Caco-2 (cell line): Measurements from ENCODE around the gene PCED1B. TPM values are rescaled to one million over a fixed set of nuclear protein-coding genes. Genes with fewer than 3 reads are reported as not detected.
A peak's percentile ranks its signal among the peaks of the same experiment; 100 is the strongest.

Experiments
- BruUV-seq: library from RNA; stranded (reverse); fragments of 400-500 nt; replicated peaks from 2 replicates; lab custom pipeline; 2021; lab: Mats Ljungman, UMichigan
- CTCF ChIA-PET: fragments of 300-600 bp; sonication (Branson Sonifier 250); formaldehyde crosslinking; loops from one replicate; lab custom pipeline; 2022; ENCODE audit warnings: antibody characterized with exemption; lab: Charles Lee
- POLR2A ChIA-PET: fragments of 300-600 bp; sonication (Branson Sonifier 250); formaldehyde crosslinking; loops from one replicate; lab custom pipeline; 2022; ENCODE audit warnings: antibody characterized with exemption; lab: Charles Lee
- DNase-seq, 2 experiments: peaks; one replicate each; pipeline versions ENCODE4 v3.0.0 to v3.0.0-alpha.2; 2020 to 2022
- H3K27me3 ChIP-seq: replicated peaks from 2 replicates; pipeline ENCODE4 v1.6.0; 2011; ENCODE audit warnings: low read length; ENCODE audit not compliant: control insufficient read depth, insufficient read depth
- H3K36me3 ChIP-seq: 2 replicates; pipeline ENCODE4 v1.5.1; 2011; ENCODE audit warnings: low read length; ENCODE audit not compliant: control insufficient read depth, insufficient read depth
- H3K4me1 ChIP-seq: fragments of 250-450 bp; sonication (Bioruptor Pico); 2 replicates; pipeline ENCODE4 v1.5.1; 2020; ENCODE audit warnings: mild to moderate bottlenecking
- H3K4me3 ChIP-seq: 2 replicates; pipeline ENCODE4 v1.5.1; 2011; ENCODE audit warnings: low read depth, mild to moderate bottlenecking, control low read depth, low read length
- H3K9me3 ChIP-seq: fragments of 250-450 bp; sonication (Bioruptor Pico); 2 replicates; pipeline ENCODE4 v1.5.1; 2020; ENCODE audit warnings: mild to moderate bottlenecking, moderate library complexity
- H3K27ac Mint-ChIP-seq: one replicate; pipeline ENCODE4 v1.8.0; 2022; ENCODE audit warnings: mixed read lengths; ENCODE audit not compliant: unreplicated experiment
- H3K27me3 Mint-ChIP-seq: one replicate; pipeline ENCODE4 v1.8.0; 2022; ENCODE audit warnings: mixed read lengths; ENCODE audit not compliant: insufficient read depth, unreplicated experiment
- H3K36me3 Mint-ChIP-seq: one replicate; pipeline ENCODE4 v1.8.0; 2022; ENCODE audit warnings: mild to moderate bottlenecking, mixed read lengths; ENCODE audit not compliant: insufficient read depth, unreplicated experiment
- H3K4me1 Mint-ChIP-seq: one replicate; pipeline ENCODE4 v1.8.0; 2022; ENCODE audit warnings: low read depth, mixed read lengths; ENCODE audit not compliant: unreplicated experiment
- H3K4me3 Mint-ChIP-seq: one replicate; pipeline ENCODE4 v1.8.0; 2022; ENCODE audit warnings: mild to moderate bottlenecking, moderate library complexity, mixed read lengths; ENCODE audit not compliant: unreplicated experiment
- H3K9me3 Mint-ChIP-seq: one replicate; pipeline ENCODE4 v1.8.0; 2022; ENCODE audit warnings: mixed read lengths; ENCODE audit not compliant: unreplicated experiment
- intact Hi-C: fragments of 100-400 bp; cut with micrococcal nuclease; formaldehyde crosslinking; loops from one replicate; pipeline ENCODE4 v1.10.0; 2022; ENCODE audit not compliant: unreplicated experiment
- total RNA-seq: library from RNA; stranded (reverse); gene quantifications from 2 replicates; pipeline ENCODE4 v1.2.3, GENCODE V29; 2022
- TF ChIP-seq, protein P1 (sequence below), 2 experiments: fragments of 200-600 bp in 1 of 2; IDR thresholded peaks; 1 replicate in 1 of 2; 2 replicates in 1 of 2; pipeline versions ENCODE4 v1.5.1 to v1.8.0; 2011 to 2022; ENCODE audit warnings: antibody characterized with exemption in 1 of 2, control low read depth in 1 of 2, inconsistent platforms in 1 of 2, low read depth in 1 of 2, low read length in 1 of 2, mild to moderate bottlenecking in 1 of 2, moderate library complexity in 1 of 2; ENCODE audit not compliant: insufficient read depth in 1 of 2, severe bottlenecking in 1 of 2, unreplicated experiment in 1 of 2

Gene PCED1B
- total RNA-seq, 1 experiment from 2014 or later: 7.0 TPM

DNA sequence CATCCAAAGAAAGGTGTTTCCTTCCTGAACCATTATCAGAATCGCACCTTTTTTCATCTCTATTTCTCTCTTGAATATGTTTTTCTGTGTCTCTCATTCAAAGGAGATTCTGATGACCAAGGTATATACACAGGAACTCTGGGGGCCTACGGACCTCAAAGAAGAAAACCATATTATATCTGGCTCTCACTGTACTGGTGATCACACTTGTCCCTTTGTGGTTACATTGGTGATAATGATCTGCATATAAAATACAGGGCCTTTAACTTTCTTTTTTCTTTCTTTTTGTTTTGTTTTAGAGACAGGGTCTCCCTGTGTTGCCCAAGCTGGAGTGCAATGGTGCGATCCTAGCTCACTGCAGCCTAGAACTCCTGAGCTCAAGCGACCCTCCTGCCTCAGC lies 185.5 kb downstream of the PCED1B start:
- no peak for DNase-seq
- 0 out of 2 replicates have a peak, but pooled peaks cover 2% of the 10 kb centered on the region for H3K4me1 ChIP-seq
- Mint-ChIP-seq H3K4me1 (no peaks in the 10 kb centered on the region), H3K9me3 (peaks cover 15% of the 10 kb centered on the region), H3K36me3 (no peaks in the 10 kb centered on the region), H3K27me3 (no peaks in the 10 kb centered on the region), H3K27ac (no peak overlapping the region), H3K4me3 (no peak overlapping the region)
- intact Hi-C loops: no loop called here
- H3K36me3 ChIP-seq: no peaks in the 10 kb centered on the region
- no peaks in the 10 kb centered on the region for H3K9me3 ChIP-seq
- POLR2A ChIA-PET: no interaction called here
- no peak overlapping the region for H3K4me3 ChIP-seq
- BruUV-seq: no TSS peak
- TF ChIP-seq, protein P1, sequence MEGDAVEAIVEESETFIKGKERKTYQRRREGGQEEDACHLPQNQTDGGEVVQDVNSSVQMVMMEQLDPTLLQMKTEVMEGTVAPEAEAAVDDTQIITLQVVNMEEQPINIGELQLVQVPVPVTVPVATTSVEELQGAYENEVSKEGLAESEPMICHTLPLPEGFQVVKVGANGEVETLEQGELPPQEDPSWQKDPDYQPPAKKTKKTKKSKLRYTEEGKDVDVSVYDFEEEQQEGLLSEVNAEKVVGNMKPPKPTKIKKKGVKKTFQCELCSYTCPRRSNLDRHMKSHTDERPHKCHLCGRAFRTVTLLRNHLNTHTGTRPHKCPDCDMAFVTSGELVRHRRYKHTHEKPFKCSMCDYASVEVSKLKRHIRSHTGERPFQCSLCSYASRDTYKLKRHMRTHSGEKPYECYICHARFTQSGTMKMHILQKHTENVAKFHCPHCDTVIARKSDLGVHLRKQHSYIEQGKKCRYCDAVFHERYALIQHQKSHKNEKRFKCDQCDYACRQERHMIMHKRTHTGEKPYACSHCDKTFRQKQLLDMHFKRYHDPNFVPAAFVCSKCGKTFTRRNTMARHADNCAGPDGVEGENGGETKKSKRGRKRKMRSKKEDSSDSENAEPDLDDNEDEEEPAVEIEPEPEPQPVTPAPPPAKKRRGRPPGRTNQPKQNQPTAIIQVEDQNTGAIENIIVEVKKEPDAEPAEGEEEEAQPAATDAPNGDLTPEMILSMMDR (IDR thresholded peaks at IDR 0.05; ENCODE audit: insufficient read depth in 1 of 2, low read depth in 1 of 2, low read length in 1 of 2, severe bottlenecking in 1 of 2, unreplicated experiment in 1 of 2): no peak
- CTCF ChIA-PET: no interaction called here
- no peaks in the 10 kb centered on the region for H3K27me3 ChIP-seq

DNA sequence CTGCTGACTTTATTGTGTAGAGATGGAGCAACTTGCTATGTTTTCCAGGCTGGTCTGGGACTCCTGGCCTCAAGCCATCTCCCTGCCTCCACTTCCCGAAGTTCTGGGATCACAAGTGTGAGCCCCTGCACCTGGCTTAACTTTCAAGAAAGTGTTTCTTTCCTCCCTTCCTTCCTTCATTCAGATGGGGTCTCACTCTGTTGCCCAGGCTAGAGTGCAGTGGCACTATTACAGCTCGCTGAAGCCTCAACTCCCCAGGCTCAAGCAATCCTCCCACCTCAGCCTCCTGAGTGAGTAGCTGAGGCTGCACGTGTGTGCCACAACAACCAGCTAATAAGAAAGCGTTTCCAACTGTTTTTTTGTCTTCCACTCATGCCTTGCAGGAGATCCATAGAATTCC lies 186.0 kb downstream of the PCED1B start:
- CTCF ChIA-PET: no interaction called here
- H3K4me1 ChIP-seq: no peaks in the 10 kb centered on the region
- intact Hi-C loops: no loop called here
- TF ChIP-seq, protein P1 (IDR thresholded peaks at IDR 0.05; ENCODE audit: insufficient read depth in 1 of 2, low read depth in 1 of 2, low read length in 1 of 2, severe bottlenecking in 1 of 2, unreplicated experiment in 1 of 2): no peak
- H3K4me3 Mint-ChIP-seq: no peak overlapping the region
- H3K4me1 Mint-ChIP-seq: no peaks in the 10 kb centered on the region
- no peaks in the 10 kb centered on the region for H3K27me3 ChIP-seq
- DNase-seq: no peak
- no peaks in the 10 kb centered on the region for H3K9me3 ChIP-seq
- POLR2A ChIA-PET: no interaction called here
- peaks cover 15% of the 10 kb centered on the region for H3K9me3 Mint-ChIP-seq
- no peaks in the 10 kb centered on the region for H3K27me3 Mint-ChIP-seq
- H3K36me3 Mint-ChIP-seq: no peaks in the 10 kb centered on the region
- no peak overlapping the region for H3K27ac Mint-ChIP-seq
- no TSS peak for BruUV-seq
- no peaks in the 10 kb centered on the region for H3K36me3 ChIP-seq
- no peak overlapping the region for H3K4me3 ChIP-seq

DNA sequence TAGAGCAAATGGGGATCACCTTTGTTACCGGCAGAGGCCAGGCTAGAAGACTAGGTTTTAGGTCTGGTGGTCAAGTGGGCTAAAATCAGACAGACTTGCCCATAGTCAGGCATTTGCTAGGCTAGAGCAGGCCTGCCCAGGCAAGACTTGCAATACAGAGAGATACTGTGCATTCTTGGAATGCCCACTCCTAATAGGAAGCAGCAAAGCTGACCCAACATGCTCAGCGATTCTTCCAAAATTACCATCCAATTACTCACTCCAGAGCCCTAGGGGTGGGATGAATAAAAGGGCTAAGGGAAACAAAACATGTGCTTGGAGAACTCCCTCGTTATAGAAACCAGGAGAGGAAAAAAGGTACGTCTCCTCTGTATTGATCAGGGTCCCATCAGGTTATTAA lies 188.2 kb downstream of the PCED1B start:
- Mint-ChIP-seq H3K27ac (peak overlapping the region; percentile 16), H3K9me3 (peaks cover 15% of the 10 kb centered on the region), H3K4me1 (no peaks in the 10 kb centered on the region), H3K4me3 (no peak overlapping the region), H3K27me3 (no peaks in the 10 kb centered on the region), H3K36me3 (no peaks in the 10 kb centered on the region)
- Histone ChIP-seq H3K4me1 (no peaks in the 10 kb centered on the region), H3K9me3 (no peaks in the 10 kb centered on the region), H3K27me3 (no peaks in the 10 kb centered on the region), H3K4me3 (no peak overlapping the region), H3K36me3 (no peaks in the 10 kb centered on the region)
- ChIA-PET CTCF (no interaction called here), POLR2A (no interaction called here)
- intact Hi-C loops: no loop called here
- TF ChIP-seq, protein P1 (IDR thresholded peaks at IDR 0.05; ENCODE audit: insufficient read depth in 1 of 2, low read depth in 1 of 2, low read length in 1 of 2, severe bottlenecking in 1 of 2, unreplicated experiment in 1 of 2): no peak
- no peak for DNase-seq
- no TSS peak for BruUV-seq
